Endothelial cell of umbilical vein (primary cell): Measurements from ENCODE around the gene SMIM3. TPM values are rescaled to one million over a fixed set of nuclear protein-coding genes. Genes with fewer than 3 reads are reported as not detected.

ENCODE experiments used
- BruUV-seq: library from RNA; stranded (reverse); fragments of 400-500 nt; replicated peaks from 2 replicates; lab custom pipeline; 2021; lab: Mats Ljungman, UMichigan
- CTCF ChIA-PET: fragments of 300-600, 350-600 bp; sonication (Branson Sonifier 250); formaldehyde crosslinking; loops from one replicate; lab custom pipeline; 2021; ENCODE audit warnings: antibody characterized with exemption, inconsistent platforms; lab: Charles Lee
- POLR2A ChIA-PET: fragments of 300-600, 350-600 bp; sonication (Branson Sonifier 250); formaldehyde crosslinking; loops from one replicate; lab custom pipeline; 2021; ENCODE audit warnings: antibody characterized with exemption, inconsistent platforms; lab: Charles Lee
- DNase-seq: peaks from one replicate; pipeline ENCODE4 v3.0.0-alpha.2; 2011; ENCODE audit warnings: low read depth, low spot score
- FAIRE-seq: peaks from 2 replicates; lab custom pipeline; 2011; peaks lifted over from hg19 to GRCh38; lab: Jason Lieb, UNC
- H2AFZ ChIP-seq: 2 replicates; pipeline ENCODE4 v1.6.0; 2012; ENCODE audit warnings: low read depth, low read length, control low read depth, inconsistent platforms
- H3K27ac ChIP-seq: 2 replicates; pipeline ENCODE4 v1.5.1; 2011; ENCODE audit warnings: low read depth, mild to moderate bottlenecking, control low read depth, low read length, moderate library complexity; ENCODE audit not compliant: insufficient read depth
- H3K27me3 ChIP-seq, 2 experiments: 2 replicates each; pipeline versions ENCODE4 v1.6.0 to v1.6.1; 2011; ENCODE audit warnings: low read length in 2 of 2, mixed read lengths in 1 of 2; ENCODE audit not compliant: control insufficient read depth in 2 of 2, insufficient read depth in 2 of 2
- H3K36me3 ChIP-seq, 2 experiments: 2 replicates in 1 of 2; 3 replicates in 1 of 2; pipeline ENCODE4 v1.5.1; 2011; ENCODE audit warnings: low read length in 2 of 2, mild to moderate bottlenecking in 1 of 2, moderate library complexity in 1 of 2; ENCODE audit not compliant: control insufficient read depth in 2 of 2, insufficient read depth in 2 of 2; ENCODE audit errors: extremely low read depth in 1 of 2
- H3K4me1 ChIP-seq: 3 replicates; pipeline ENCODE4 v1.5.1; 2011; ENCODE audit warnings: mild to moderate bottlenecking, low read length; ENCODE audit not compliant: control insufficient read depth, insufficient read depth; ENCODE audit errors: extremely low read depth
- H3K4me2 ChIP-seq: 2 replicates; pipeline ENCODE4 v1.6.1; 2011; ENCODE audit warnings: low read length, control low read depth, mixed read lengths; ENCODE audit not compliant: insufficient read depth
- H3K4me3 ChIP-seq, 3 experiments: fragments of 200-600 bp in 1 of 3; sonication (generic), shearing (Covaris generic) in 1 of 3; replicated peaks in 1 of 3; 2 replicates each; pipeline ENCODE4 v1.5.1; 2011 to 2016; ENCODE audit warnings: control low read depth in 3 of 3, low read length in 3 of 3, mild to moderate bottlenecking in 2 of 3, inconsistent platforms in 1 of 3, low read depth in 1 of 3, moderate library complexity in 1 of 3; ENCODE audit not compliant: insufficient read depth in 1 of 3
- H3K79me2 ChIP-seq: 2 replicates; pipeline ENCODE4 v1.6.0; 2012; ENCODE audit warnings: low read length, inconsistent platforms; ENCODE audit not compliant: control insufficient read depth, insufficient read depth
- H3K9ac ChIP-seq: replicated peaks from 2 replicates; pipeline ENCODE3; 2011; ENCODE audit warnings: low read length, control low read depth; ENCODE audit not compliant: insufficient read depth; ENCODE audit errors: extremely low read depth
- H3K9me1 ChIP-seq: replicated peaks from 3 replicates; pipeline ENCODE4 v1.6.0; 2011; ENCODE audit warnings: mild to moderate bottlenecking, low read length; ENCODE audit not compliant: control insufficient read depth, insufficient read depth; ENCODE audit errors: extremely low read depth
- H3K9me3 ChIP-seq: replicated peaks from 2 replicates; pipeline ENCODE4 v1.5.1; 2012; ENCODE audit warnings: low read length, inconsistent platforms; ENCODE audit not compliant: control insufficient read depth, insufficient read depth
- H4K20me1 ChIP-seq: replicated peaks from 2 replicates; pipeline ENCODE3; 2011; ENCODE audit warnings: mild to moderate bottlenecking, low read length; ENCODE audit not compliant: control insufficient read depth, insufficient read depth; ENCODE audit errors: extremely low read depth
- CTCF ChIP-seq, 2 donors: IDR thresholded peaks; 1 replicate in 1 of 2; 2 replicates in 1 of 2; pipeline ENCODE4 v1.5.1; 2011; ENCODE audit warnings: low read length in 2 of 2, mild to moderate bottlenecking in 2 of 2, moderate library complexity in 2 of 2, control low read depth in 1 of 2, inconsistent platforms in 1 of 2, low read depth in 1 of 2; ENCODE audit not compliant: insufficient read depth in 1 of 2; ENCODE audit errors: extremely low read depth in 1 of 2
- EZH2 ChIP-seq: IDR thresholded peaks from 2 replicates; pipeline ENCODE4 v1.6.1; 2012; ENCODE audit warnings: borderline replicate concordance, low read depth, mild to moderate bottlenecking, moderate library complexity, low read length, inconsistent platforms; ENCODE audit not compliant: severe bottlenecking
- FOS ChIP-seq: IDR thresholded peaks from 2 replicates; pipeline ENCODE4 v1.6.1; 2011; ENCODE audit warnings: mild to moderate bottlenecking, low read length, moderate library complexity, borderline replicate concordance; ENCODE audit not compliant: insufficient read depth
- GATA2 ChIP-seq: IDR thresholded peaks from 2 replicates; pipeline ENCODE4 v1.7.0; 2011; ENCODE audit warnings: low read depth, mild to moderate bottlenecking, moderate library complexity, mixed read lengths, low read length; ENCODE audit not compliant: insufficient read length, insufficient read depth
- JUN ChIP-seq: IDR thresholded peaks from 2 replicates; pipeline ENCODE4 v1.6.1; 2011; ENCODE audit warnings: borderline replicate concordance, low read depth; ENCODE audit not compliant: insufficient read length, insufficient read depth
- MAX ChIP-seq: IDR thresholded peaks from 2 replicates; pipeline ENCODE4 v1.6.1; 2011; ENCODE audit not compliant: insufficient read depth, insufficient read length
- MYC ChIP-seq: IDR thresholded peaks from one replicate; pipeline ENCODE4 v1.6.1; 2011; ENCODE audit warnings: mild to moderate bottlenecking, low read depth, low read length
- POLR2A ChIP-seq: IDR thresholded peaks from 2 replicates; pipeline ENCODE4 v1.6.1; 2012; ENCODE audit warnings: low read depth, mild to moderate bottlenecking, control low read depth, low read length
- POLR2AphosphoS5 ChIP-seq: IDR thresholded peaks from 2 replicates; pipeline ENCODE4 v1.6.1; 2012; ENCODE audit warnings: low read depth, mild to moderate bottlenecking, control low read depth, low read length, moderate library complexity; ENCODE audit not compliant: insufficient read depth
- dilution Hi-C: fragments of 300-500 bp; cut with MboI; formaldehyde crosslinking; loops from one replicate; pipeline ENCODE4 v1.15.0; 2019; ENCODE audit warnings: low sequenced_read_pairs; ENCODE audit not compliant: extremely low pct_ligation_motif_present
- intact Hi-C: fragments of 100-400 bp; cut with micrococcal nuclease; formaldehyde crosslinking; loops from one replicate; pipeline ENCODE4 v1.10.0; 2022
- polyA plus RNA-seq, 4 experiments: library from polyadenylated mRNA; depleted of rRNA in 3 of 4; stranded (reverse) in 3 of 4; unstranded in 1 of 4; fragments of >200 nt; gene quantifications; 2 replicates each; pipeline versions ENCODE4 v1.2.1 to v1.2.3, GENCODE V29; 2011 to 2012; ENCODE audit warnings: missing spikeins in 1 of 4
- total RNA-seq: library from RNA; stranded (reverse); gene quantifications from 2 replicates; pipeline ENCODE4 v1.2.3, GENCODE V29; 2021

SMIM3 gene
- total and polyA plus RNA-seq, 2 donors (not counting 3 experiments of a cell fraction or from before 2014, with no cell fraction given) = 1.0 to 2.0 TPM

GRCh38 chr5:150815010-150815409 lies 36.5 kb downstream of the SMIM3 start:
- no peaks in the 10 kb centered on the region for H4K20me1 ChIP-seq
- no peak for TF ChIP-seq FOS
- TF ChIP-seq POLR2A = no peak
- no peak for TF ChIP-seq JUN
- TF ChIP-seq MYC = no peak
- TF ChIP-seq MAX = no peak
- TF ChIP-seq GATA2 = no peak
- TF ChIP-seq CTCF (IDR thresholded peaks at IDR 0.05; ENCODE audit: extremely low read depth in 1 of 2, insufficient read depth in 1 of 2, low read depth in 1 of 2, low read length in 2 of 2) = no peak
- no peak for TF ChIP-seq POLR2AphosphoS5
- TF ChIP-seq EZH2 = no peak
- DNase-seq = no peak
- no peak overlapping the region for H3K4me3 ChIP-seq
- no peak for FAIRE-seq
- no peak overlapping the region for H2AFZ ChIP-seq
- H3K9me3 ChIP-seq = no peaks in the 10 kb centered on the region
- dilution Hi-C loops (no loop called here), intact Hi-C loops (no loop called here)
- no peak overlapping the region for H3K4me2 ChIP-seq
- no peaks in the 10 kb centered on the region for H3K79me2 ChIP-seq
- BruUV-seq = no TSS peak
- H3K9ac ChIP-seq = no peak overlapping the region
- no peaks in the 10 kb centered on the region for H3K9me1 ChIP-seq
- peaks cover 3 to 7% of the 10 kb centered on the region in 2 experiments for H3K27me3 ChIP-seq
- H3K27ac ChIP-seq = no peak overlapping the region
- no peaks in the 10 kb centered on the region for H3K4me1 ChIP-seq
- ChIA-PET POLR2A (no interaction called here), CTCF (no interaction called here)
- no peaks in the 10 kb centered on the region for H3K36me3 ChIP-seq
